Measurements from ENCODE around the gene LRIG3.
"Not testable (repeated sequence)": the region's sequence is repeated elsewhere in the genome, so short reads cannot be mapped to it uniquely, and the experiment has no call there.

Gene LRIG3

GRCh38 chr12:58860788-58861240 lies 59.5 kb downstream of the LRIG3 start:
- H3K4me3 ChIP-seq (replicated peaks; ENCODE audit: low read depth, low read length) = no peak overlapping the region
- TF ChIP-seq, protein P1, sequence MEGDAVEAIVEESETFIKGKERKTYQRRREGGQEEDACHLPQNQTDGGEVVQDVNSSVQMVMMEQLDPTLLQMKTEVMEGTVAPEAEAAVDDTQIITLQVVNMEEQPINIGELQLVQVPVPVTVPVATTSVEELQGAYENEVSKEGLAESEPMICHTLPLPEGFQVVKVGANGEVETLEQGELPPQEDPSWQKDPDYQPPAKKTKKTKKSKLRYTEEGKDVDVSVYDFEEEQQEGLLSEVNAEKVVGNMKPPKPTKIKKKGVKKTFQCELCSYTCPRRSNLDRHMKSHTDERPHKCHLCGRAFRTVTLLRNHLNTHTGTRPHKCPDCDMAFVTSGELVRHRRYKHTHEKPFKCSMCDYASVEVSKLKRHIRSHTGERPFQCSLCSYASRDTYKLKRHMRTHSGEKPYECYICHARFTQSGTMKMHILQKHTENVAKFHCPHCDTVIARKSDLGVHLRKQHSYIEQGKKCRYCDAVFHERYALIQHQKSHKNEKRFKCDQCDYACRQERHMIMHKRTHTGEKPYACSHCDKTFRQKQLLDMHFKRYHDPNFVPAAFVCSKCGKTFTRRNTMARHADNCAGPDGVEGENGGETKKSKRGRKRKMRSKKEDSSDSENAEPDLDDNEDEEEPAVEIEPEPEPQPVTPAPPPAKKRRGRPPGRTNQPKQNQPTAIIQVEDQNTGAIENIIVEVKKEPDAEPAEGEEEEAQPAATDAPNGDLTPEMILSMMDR (IDR thresholded peaks at IDR 0.05; ENCODE audit: insufficient read depth, low read length, poor library complexity, severe bottlenecking) = no peak
- H3K36me3 ChIP-seq (ENCODE audit: control insufficient read depth, insufficient read depth, low read length) = no peaks in the 10 kb centered on the region
- DNase-seq (ENCODE audit: extremely low read depth, insufficient read length) = no peak
- no peaks in the 10 kb centered on the region for H3K27me3 ChIP-seq (replicated peaks; ENCODE audit: control insufficient read depth, insufficient read depth, low read length)

- TF ChIP-seq, protein P1 (IDR thresholded peaks at IDR 0.05; ENCODE audit: insufficient read depth, low read length, poor library complexity, severe bottlenecking) = no peak
- no peak for DNase-seq (ENCODE audit: extremely low read depth, insufficient read length)
- Histone ChIP-seq H3K4me3 (replicated peaks; ENCODE audit: low read depth, low read length) (no peak overlapping the region), H3K27me3 (replicated peaks; ENCODE audit: control insufficient read depth, insufficient read depth, low read length) (no peaks in the 10 kb centered on the region), H3K36me3 (ENCODE audit: control insufficient read depth, insufficient read depth, low read length) (no peaks in the 10 kb centered on the region)
Measured at GRCh38 chr12:58860056-58860787, 60.1 kb downstream of the LRIG3 start.

GRCh38 chr12:58858030-58858429 lies 62.3 kb downstream of the LRIG3 start:
- no peak for DNase-seq (ENCODE audit: extremely low read depth, insufficient read length)
- no peaks in the 10 kb centered on the region for H3K27me3 ChIP-seq (replicated peaks; ENCODE audit: control insufficient read depth, insufficient read depth, low read length)
- H3K36me3 ChIP-seq (ENCODE audit: control insufficient read depth, insufficient read depth, low read length) = no peaks in the 10 kb centered on the region
- TF ChIP-seq, protein P1 (IDR thresholded peaks at IDR 0.05; ENCODE audit: insufficient read depth, low read length, poor library complexity, severe bottlenecking) = no peak
- H3K4me3 ChIP-seq (replicated peaks; ENCODE audit: low read depth, low read length) = no peak overlapping the region

- not testable (repeated sequence) for H3K27me3 ChIP-seq (replicated peaks; ENCODE audit: control insufficient read depth, insufficient read depth, low read length); DNase-seq (ENCODE audit: extremely low read depth, insufficient read length); H3K36me3 ChIP-seq (ENCODE audit: control insufficient read depth, insufficient read depth, low read length); H3K4me3 ChIP-seq (replicated peaks; ENCODE audit: low read depth, low read length)
Measured at GRCh38 chr12:58857206-58857605, 63.1 kb downstream of the LRIG3 start.

DNA sequence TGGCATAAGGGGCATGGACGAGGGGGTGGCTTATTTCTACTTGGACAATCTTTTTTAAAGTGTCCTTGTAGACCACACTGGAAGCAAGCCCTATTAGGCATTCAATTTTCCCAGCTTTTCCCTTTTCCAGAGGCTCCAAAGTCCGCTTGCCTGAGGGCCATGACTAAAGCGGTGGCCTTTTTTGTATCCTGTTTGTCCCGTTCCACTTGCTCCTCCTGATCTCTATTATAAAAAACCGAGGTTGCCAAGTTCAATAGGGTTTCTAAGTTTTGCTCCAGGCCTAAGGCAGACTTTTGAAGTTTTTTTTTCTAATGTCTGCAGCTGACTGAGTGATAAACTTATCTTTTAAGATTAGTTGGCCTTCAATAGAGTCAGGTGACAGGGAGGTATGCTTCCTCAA lies 64.7 kb downstream of the LRIG3 start:
- DNase-seq (ENCODE audit: extremely low read depth, insufficient read length); H3K36me3 ChIP-seq (ENCODE audit: control insufficient read depth, insufficient read depth, low read length); H3K27me3 ChIP-seq (replicated peaks; ENCODE audit: control insufficient read depth, insufficient read depth, low read length); H3K4me3 ChIP-seq (replicated peaks; ENCODE audit: low read depth, low read length): not testable (repeated sequence)

DNA sequence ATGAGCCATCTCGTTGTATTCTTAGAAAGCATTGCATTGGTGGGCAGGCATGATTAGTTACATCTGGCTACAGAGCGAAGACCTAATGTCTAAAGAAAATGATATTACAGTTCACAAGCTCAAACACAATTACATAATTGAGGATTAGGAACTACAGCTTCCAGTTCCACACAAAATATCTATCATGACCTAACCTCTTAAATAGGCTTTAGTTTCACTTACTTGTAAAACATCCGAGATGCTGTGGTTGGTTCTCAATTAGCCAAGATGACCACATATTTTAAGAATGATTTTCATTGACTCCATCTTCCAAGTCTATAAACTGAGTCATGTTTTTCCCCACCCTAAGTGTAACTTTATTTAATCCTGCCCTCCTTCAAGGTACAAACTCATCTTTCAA lies 69.5 kb downstream of the LRIG3 start:
- no peak for DNase-seq (ENCODE audit: extremely low read depth, insufficient read length)
- H3K4me3 ChIP-seq (replicated peaks; ENCODE audit: low read depth, low read length) = no peak overlapping the region
- TF ChIP-seq, protein P1 (IDR thresholded peaks at IDR 0.05; ENCODE audit: insufficient read depth, low read length, poor library complexity, severe bottlenecking) = no peak

More for the DNA sequence above, 69.5 kb downstream of the LRIG3 start:
- Histone ChIP-seq H3K27me3 (replicated peaks; ENCODE audit: control insufficient read depth, insufficient read depth, low read length) (no peaks in the 10 kb centered on the region), H3K36me3 (ENCODE audit: control insufficient read depth, insufficient read depth, low read length) (no peaks in the 10 kb centered on the region)

Data from GM06990 (cell line).